ENCODE results near the gene PPM1H.

The PPM1H gene

DNA sequence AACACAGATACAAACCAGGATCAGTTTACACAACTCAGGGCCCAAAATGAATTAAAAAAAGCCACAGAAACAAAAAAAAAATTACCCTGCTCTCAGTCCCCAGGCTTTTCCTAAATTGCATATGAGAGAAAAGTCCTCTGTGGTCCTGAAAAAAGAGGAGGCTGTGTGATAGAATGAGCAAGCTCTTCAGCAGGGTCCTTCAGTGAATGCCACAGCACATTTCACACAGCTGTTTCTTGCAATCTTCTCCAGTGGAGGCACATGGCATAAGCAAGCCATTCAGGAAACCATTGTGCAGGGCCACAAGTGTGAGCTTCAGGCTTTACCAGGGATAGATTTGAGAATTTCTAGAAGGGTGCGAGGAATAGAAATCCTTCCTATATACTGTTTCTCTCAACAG, 168.5 kb downstream of the PPM1H start:
- ChIA-PET CTCF (no interaction called here), POLR2A (interaction anchor here (0.7 kb wide), 1 partner anchor 49 kb away, joined by 4 read pairs; no protein-coding TSS in a partner anchor)
- no peaks in the 10 kb centered on the region for H3K36me3 ChIP-seq (ENCODE audit: control insufficient read depth in 2 of 2, insufficient read depth in 1 of 2, low read length in 2 of 2)
- H3K4me1 ChIP-seq (ENCODE audit: control insufficient read depth, insufficient read depth, low read length), result no peaks in the 10 kb centered on the region
- TF ChIP-seq YY2 (tag by site-specific recombination; IDR thresholded peaks at IDR 0.05), result no peak
- H3K9me3 ChIP-seq (ENCODE audit: control insufficient read depth, insufficient read depth, low read depth, low read length), result no peaks in the 10 kb centered on the region
- H3K4me3 ChIP-seq (ENCODE audit: low read depth, low read length), result no peak overlapping the region
- H3K27ac ChIP-seq (ENCODE audit: extremely low read depth, low read depth, low read length), result no peak overlapping the region

DNA sequence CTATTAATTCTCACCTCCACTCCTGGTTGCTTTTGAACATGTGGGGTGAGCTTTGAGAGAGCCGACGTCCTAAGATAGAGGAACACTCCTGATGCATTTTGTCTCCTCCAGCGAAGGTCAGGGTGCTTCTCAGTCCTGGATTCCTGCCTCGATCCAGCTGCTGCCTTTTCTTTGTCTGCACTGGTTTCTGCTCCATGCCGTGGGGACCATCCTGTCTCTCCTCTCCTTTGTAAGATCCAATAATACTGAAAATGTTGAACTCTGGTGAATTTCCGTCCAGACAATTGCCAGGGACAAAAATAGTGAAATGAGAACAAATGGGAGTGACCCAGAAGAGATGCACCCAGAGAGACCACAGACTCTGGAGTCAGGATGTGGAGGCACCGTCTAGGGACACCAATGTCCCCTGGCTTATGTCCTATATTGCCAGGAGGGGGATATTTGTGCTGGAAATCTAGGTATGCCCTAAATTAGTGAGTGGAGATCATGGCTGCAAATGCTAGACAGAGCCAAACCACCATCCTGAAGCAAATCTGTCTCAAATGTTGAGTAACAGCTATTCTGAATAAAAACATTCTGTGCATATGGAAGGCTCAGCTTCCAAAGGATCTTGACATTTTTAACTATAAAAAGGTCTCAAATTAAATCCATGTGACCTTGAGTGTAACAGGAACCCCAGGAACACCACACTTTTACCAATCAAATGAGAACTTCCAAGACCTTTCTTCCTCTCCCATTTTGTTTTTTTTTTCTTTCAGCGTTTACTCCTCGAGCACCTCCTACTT, 170.9 kb downstream of the PPM1H start:
- ChIA-PET CTCF (interaction anchor here (0.7 kb wide), 2 partner anchors 52 to 567 kb away, joined by 4 read pairs; no protein-coding TSS in a partner anchor), POLR2A (no interaction called here)
- Histone ChIP-seq H3K4me1 (ENCODE audit: control insufficient read depth, insufficient read depth, low read length) (peaks cover 13% of the 10 kb centered on the region), H3K36me3 (ENCODE audit: control insufficient read depth in 2 of 2, insufficient read depth in 1 of 2, low read length in 2 of 2) (no peaks in the 10 kb centered on the region), H3K9me3 (ENCODE audit: control insufficient read depth, insufficient read depth, low read depth, low read length) (no peaks in the 10 kb centered on the region), H3K4me3 (ENCODE audit: low read depth, low read length) (no peak overlapping the region), H3K27ac (ENCODE audit: extremely low read depth, low read depth, low read length) (no peak overlapping the region)
- TF ChIP-seq ZNF629 (tag by site-specific recombination; IDR thresholded peaks at IDR 0.05), result no peak
- TF ChIP-seq ZNF2 (tag by site-specific recombination; IDR thresholded peaks at IDR 0.05), result no peak
- TF ChIP-seq KLF10 (tag by site-specific recombination; IDR thresholded peaks at IDR 0.05), result no peak
- TF ChIP-seq ZNF777 (tag by site-specific recombination; IDR thresholded peaks at IDR 0.05; ENCODE audit: borderline replicate concordance), result no peak
- TF ChIP-seq ZNF324 (tag by site-specific recombination; IDR thresholded peaks at IDR 0.05), result no peak
- no peak for TF ChIP-seq ZFP37 (tag by site-specific recombination; IDR thresholded peaks at IDR 0.05)
- no peak for TF ChIP-seq ZNF654 (tag by site-specific recombination; IDR thresholded peaks at IDR 0.05; ENCODE audit: low read depth)
- no peak for TF ChIP-seq ZNF274 (IDR thresholded peaks at IDR 0.05; ENCODE audit: low read length)
- no peak for TF ChIP-seq ZNF274 (tag by site-specific recombination; IDR thresholded peaks at IDR 0.05; ENCODE audit: borderline replicate concordance)
- TF ChIP-seq, protein P1, sequence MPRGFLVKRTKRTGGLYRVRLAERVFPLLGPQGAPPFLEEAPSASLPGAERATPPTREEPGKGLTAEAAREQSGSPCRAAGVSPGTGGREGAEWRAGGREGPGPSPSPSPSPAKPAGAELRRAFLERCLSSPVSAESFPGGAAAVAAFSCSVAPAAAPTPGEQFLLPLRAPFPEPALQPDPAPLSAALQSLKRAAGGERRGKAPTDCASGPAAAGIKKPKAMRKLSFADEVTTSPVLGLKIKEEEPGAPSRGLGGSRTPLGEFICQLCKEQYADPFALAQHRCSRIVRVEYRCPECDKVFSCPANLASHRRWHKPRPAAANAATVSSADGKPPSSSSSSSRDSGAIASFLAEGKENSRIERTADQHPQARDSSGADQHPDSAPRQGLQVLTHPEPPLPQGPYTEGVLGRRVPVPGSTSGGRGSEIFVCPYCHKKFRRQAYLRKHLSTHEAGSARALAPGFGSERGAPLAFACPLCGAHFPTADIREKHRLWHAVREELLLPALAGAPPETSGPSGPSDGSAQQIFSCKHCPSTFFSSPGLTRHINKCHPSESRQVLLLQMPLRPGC (tag by site-specific recombination; IDR thresholded peaks at IDR 0.05), result no peak
- no peak for TF ChIP-seq HOXC10 (CRISPR knock-in tag; IDR thresholded peaks at IDR 0.05)
- TF ChIP-seq ZIC2 (tag by site-specific recombination; IDR thresholded peaks at IDR 0.05), result no peak
- no peak for TF ChIP-seq ZBTB8A (tag by site-specific recombination; IDR thresholded peaks at IDR 0.05)

DNA sequence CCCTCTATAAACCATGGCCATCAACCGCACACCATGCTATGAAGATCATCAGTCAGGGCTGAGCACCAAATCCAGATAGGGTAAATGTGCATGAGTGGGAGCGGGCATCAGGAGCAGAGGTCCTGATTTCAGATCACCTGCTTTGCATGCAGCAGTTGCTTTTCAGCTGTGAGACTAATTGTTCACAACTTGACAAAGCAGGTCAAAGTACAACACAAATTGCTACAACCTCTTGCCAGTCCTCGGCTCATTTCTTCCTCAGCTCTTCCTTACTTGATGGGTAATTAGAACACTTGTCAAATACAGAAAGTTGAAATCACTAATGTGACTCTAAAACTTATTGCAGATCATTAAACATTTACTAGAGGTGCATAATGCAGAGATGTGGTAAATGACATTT, 171.6 kb downstream of the PPM1H start:
- no peaks in the 10 kb centered on the region for H3K9me3 ChIP-seq (ENCODE audit: control insufficient read depth, insufficient read depth, low read depth, low read length)
- H3K4me3 ChIP-seq (ENCODE audit: low read depth, low read length), result no peak overlapping the region
- ChIA-PET POLR2A (no interaction called here), CTCF (no interaction called here)
- no peaks in the 10 kb centered on the region for H3K36me3 ChIP-seq (ENCODE audit: control insufficient read depth in 2 of 2, insufficient read depth in 1 of 2, low read length in 2 of 2)
- no peak overlapping the region for H3K27ac ChIP-seq (ENCODE audit: extremely low read depth, low read depth, low read length)
- peaks cover 15% of the 10 kb centered on the region for H3K4me1 ChIP-seq (ENCODE audit: control insufficient read depth, insufficient read depth, low read length)
- TF ChIP-seq, protein P2, sequence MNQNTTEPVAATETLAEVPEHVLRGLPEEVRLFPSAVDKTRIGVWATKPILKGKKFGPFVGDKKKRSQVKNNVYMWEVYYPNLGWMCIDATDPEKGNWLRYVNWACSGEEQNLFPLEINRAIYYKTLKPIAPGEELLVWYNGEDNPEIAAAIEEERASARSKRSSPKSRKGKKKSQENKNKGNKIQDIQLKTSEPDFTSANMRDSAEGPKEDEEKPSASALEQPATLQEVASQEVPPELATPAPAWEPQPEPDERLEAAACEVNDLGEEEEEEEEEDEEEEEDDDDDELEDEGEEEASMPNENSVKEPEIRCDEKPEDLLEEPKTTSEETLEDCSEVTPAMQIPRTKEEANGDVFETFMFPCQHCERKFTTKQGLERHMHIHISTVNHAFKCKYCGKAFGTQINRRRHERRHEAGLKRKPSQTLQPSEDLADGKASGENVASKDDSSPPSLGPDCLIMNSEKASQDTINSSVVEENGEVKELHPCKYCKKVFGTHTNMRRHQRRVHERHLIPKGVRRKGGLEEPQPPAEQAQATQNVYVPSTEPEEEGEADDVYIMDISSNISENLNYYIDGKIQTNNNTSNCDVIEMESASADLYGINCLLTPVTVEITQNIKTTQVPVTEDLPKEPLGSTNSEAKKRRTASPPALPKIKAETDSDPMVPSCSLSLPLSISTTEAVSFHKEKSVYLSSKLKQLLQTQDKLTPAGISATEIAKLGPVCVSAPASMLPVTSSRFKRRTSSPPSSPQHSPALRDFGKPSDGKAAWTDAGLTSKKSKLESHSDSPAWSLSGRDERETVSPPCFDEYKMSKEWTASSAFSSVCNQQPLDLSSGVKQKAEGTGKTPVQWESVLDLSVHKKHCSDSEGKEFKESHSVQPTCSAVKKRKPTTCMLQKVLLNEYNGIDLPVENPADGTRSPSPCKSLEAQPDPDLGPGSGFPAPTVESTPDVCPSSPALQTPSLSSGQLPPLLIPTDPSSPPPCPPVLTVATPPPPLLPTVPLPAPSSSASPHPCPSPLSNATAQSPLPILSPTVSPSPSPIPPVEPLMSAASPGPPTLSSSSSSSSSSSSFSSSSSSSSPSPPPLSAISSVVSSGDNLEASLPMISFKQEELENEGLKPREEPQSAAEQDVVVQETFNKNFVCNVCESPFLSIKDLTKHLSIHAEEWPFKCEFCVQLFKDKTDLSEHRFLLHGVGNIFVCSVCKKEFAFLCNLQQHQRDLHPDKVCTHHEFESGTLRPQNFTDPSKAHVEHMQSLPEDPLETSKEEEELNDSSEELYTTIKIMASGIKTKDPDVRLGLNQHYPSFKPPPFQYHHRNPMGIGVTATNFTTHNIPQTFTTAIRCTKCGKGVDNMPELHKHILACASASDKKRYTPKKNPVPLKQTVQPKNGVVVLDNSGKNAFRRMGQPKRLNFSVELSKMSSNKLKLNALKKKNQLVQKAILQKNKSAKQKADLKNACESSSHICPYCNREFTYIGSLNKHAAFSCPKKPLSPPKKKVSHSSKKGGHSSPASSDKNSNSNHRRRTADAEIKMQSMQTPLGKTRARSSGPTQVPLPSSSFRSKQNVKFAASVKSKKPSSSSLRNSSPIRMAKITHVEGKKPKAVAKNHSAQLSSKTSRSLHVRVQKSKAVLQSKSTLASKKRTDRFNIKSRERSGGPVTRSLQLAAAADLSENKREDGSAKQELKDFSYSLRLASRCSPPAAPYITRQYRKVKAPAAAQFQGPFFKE (tag by site-specific recombination; IDR thresholded peaks at IDR 0.05; ENCODE audit: borderline replicate concordance), result no peak
- TF ChIP-seq ZNF837 (tag by site-specific recombination; IDR thresholded peaks at IDR 0.05) (no peak), ZNF670 (tag by site-specific recombination; IDR thresholded peaks at IDR 0.05; ENCODE audit: low read depth) (no peak), ZSCAN30 (tag by site-specific recombination; IDR thresholded peaks at IDR 0.05) (no peak), ZFP3 (tag by site-specific recombination; IDR thresholded peaks at IDR 0.05; ENCODE audit: low read depth) (no peak), ZNF140 (tag by site-specific recombination; IDR thresholded peaks at IDR 0.05) (no peak)
- TF ChIP-seq, protein P3, sequence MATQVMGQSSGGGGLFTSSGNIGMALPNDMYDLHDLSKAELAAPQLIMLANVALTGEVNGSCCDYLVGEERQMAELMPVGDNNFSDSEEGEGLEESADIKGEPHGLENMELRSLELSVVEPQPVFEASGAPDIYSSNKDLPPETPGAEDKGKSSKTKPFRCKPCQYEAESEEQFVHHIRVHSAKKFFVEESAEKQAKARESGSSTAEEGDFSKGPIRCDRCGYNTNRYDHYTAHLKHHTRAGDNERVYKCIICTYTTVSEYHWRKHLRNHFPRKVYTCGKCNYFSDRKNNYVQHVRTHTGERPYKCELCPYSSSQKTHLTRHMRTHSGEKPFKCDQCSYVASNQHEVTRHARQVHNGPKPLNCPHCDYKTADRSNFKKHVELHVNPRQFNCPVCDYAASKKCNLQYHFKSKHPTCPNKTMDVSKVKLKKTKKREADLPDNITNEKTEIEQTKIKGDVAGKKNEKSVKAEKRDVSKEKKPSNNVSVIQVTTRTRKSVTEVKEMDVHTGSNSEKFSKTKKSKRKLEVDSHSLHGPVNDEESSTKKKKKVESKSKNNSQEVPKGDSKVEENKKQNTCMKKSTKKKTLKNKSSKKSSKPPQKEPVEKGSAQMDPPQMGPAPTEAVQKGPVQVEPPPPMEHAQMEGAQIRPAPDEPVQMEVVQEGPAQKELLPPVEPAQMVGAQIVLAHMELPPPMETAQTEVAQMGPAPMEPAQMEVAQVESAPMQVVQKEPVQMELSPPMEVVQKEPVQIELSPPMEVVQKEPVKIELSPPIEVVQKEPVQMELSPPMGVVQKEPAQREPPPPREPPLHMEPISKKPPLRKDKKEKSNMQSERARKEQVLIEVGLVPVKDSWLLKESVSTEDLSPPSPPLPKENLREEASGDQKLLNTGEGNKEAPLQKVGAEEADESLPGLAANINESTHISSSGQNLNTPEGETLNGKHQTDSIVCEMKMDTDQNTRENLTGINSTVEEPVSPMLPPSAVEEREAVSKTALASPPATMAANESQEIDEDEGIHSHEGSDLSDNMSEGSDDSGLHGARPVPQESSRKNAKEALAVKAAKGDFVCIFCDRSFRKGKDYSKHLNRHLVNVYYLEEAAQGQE (tag by site-specific recombination; IDR thresholded peaks at IDR 0.05), result no peak
